Lung (tissue), 12 donors: Measurements from ENCODE around the gene CDH13. TPM values are rescaled to one million over a fixed set of nuclear protein-coding genes. Genes with fewer than 3 reads are reported as not detected.

ENCODE experiments used
- ATAC-seq: fragments of 200-7000 bp; cut with Tn5 transposase; one replicate; pipeline ENCODE4 v1.9.1; 2020; ENCODE audit warnings: moderate number of reproducible peaks; ENCODE audit not compliant: insufficient read depth, low FRiP score
- DNase-seq, 3 donors: peaks; one replicate each; pipeline ENCODE4 v3.0.0-alpha.2; 2013 to 2017
- H3K27ac ChIP-seq, 2 donors: one replicate each; pipeline ENCODE4 v1.5.1; 2013; ENCODE audit warnings: mild to moderate bottlenecking in 2 of 2, moderate library complexity in 2 of 2, control low read depth in 1 of 2, inconsistent platforms in 1 of 2, low read depth in 1 of 2, low read length in 1 of 2
- H3K27me3 ChIP-seq, 3 donors: one replicate each; pipeline ENCODE4 v1.5.1; 2013; ENCODE audit warnings: low read length in 2 of 3; ENCODE audit not compliant: control insufficient read depth in 3 of 3, insufficient read depth in 3 of 3
- H3K36me3 ChIP-seq, 4 donors: one replicate each; pipeline ENCODE4 v1.5.1; 2013; ENCODE audit warnings: low read length in 4 of 4, mild to moderate bottlenecking in 1 of 4, moderate library complexity in 1 of 4; ENCODE audit not compliant: control insufficient read depth in 4 of 4, insufficient read depth in 4 of 4
- H3K4me1 ChIP-seq, 5 donors: one replicate each; pipeline ENCODE4 v1.5.1; 2013; ENCODE audit warnings: low read length in 5 of 5, mild to moderate bottlenecking in 2 of 5, moderate library complexity in 1 of 5; ENCODE audit not compliant: control insufficient read depth in 5 of 5, insufficient read depth in 5 of 5
- H3K4me3 ChIP-seq: one replicate; pipeline ENCODE4 v1.5.1; 2013; ENCODE audit warnings: mild to moderate bottlenecking, control low read depth, moderate library complexity
- H3K9ac ChIP-seq, 2 donors: one replicate each; pipeline ENCODE4 v1.5.1; 2013; ENCODE audit warnings: low read length in 2 of 2, control low read depth in 1 of 2; ENCODE audit not compliant: insufficient read depth in 1 of 2
- H3K9me3 ChIP-seq, 4 donors: one replicate each; pipeline ENCODE4 v1.5.1; 2013; ENCODE audit warnings: low read length in 3 of 4, mild to moderate bottlenecking in 1 of 4, moderate library complexity in 1 of 4; ENCODE audit not compliant: control insufficient read depth in 4 of 4, insufficient read depth in 3 of 4
- CTCF ChIP-seq: IDR thresholded peaks from 2 replicates; pipeline ENCODE4 v1.5.1; 2012; ENCODE audit warnings: mild to moderate bottlenecking; ENCODE audit errors: control extremely low read depth, extremely low read depth
- WGBS, 2 donors: extraction: QIAGEN DNeasy Blood & Tissue Kit; methylation state at CpG; one replicate each; pipeline ENCODE4 v1.1.7; 2013; 5-methylcytosine and 5-hydroxymethylcytosine counted together
- polyA plus RNA-seq, 2 donors: library from polyadenylated mRNA; stranded (reverse); fragments of 200-250 nt; gene quantifications; one replicate each; pipeline ENCODE4 v1.2.1, GENCODE V29; 2013
- total RNA-seq, 2 donors: library from RNA; depleted of rRNA in 1 of 2; stranded (reverse); fragments of >200 nt in 1 of 2; gene quantifications; one replicate each; pipeline ENCODE4 v1.2.1, GENCODE V29; 2014 to 2021
- donor health status: control.
- donor health status: control.
- donor health status: Bipolar disorder and iron deficiency.
- donor health status: healthy.
- donor health status: DM: yes; HTN: yes; CAD: no.

Gene CDH13
- total and polyA plus RNA-seq, 4 donors: 2.1 to 12.3 (median 7.3) TPM

GRCh38 chr16:82583422-82583821 is 43.3 kb upstream of the CDH13 start:
- peaks cover 0 to 1% (median 0%) of the 10 kb centered on the region in 5 donors for H3K4me1 ChIP-seq
- H3K9me3 ChIP-seq: no peaks in the 10 kb centered on the region
- no peaks in the 10 kb centered on the region for H3K27me3 ChIP-seq
- H3K27ac ChIP-seq: no peak overlapping the region
- no peak overlapping the region for H3K9ac ChIP-seq
- H3K4me3 ChIP-seq: no peak overlapping the region
- DNase-seq: no peak
- H3K36me3 ChIP-seq: no peaks in the 10 kb centered on the region
- no peak for ATAC-seq
- WGBS, 2 donors: 75 to 83% methylated on average over 3 of the region's 3 CpGs
- TF ChIP-seq CTCF: no peak

- no peak overlapping the region for H3K9ac ChIP-seq
- no peak for DNase-seq
- no peaks in the 10 kb centered on the region for H3K27me3 ChIP-seq
- H3K36me3 ChIP-seq: no peaks in the 10 kb centered on the region
- no peak for ATAC-seq
- H3K4me3 ChIP-seq: no peak overlapping the region
- peak overlapping the region in 1 of 2 donors; percentile 77 for H3K27ac ChIP-seq
- no peaks in the 10 kb centered on the region for H3K9me3 ChIP-seq
- 79 to 84% methylated on average over 12 of the region's 12 CpGs for WGBS, 2 donors
- no peaks in the 10 kb centered on the region for H3K4me1 ChIP-seq
- TF ChIP-seq CTCF: no peak
Measured at GRCh38 chr16:82584553-82585152, 42.1 kb upstream of the CDH13 start.

GRCh38 chr16:82585675-82586074 is 41.1 kb upstream of the CDH13 start:
- no peak overlapping the region for H3K4me3 ChIP-seq
- H3K27me3 ChIP-seq: no peaks in the 10 kb centered on the region
- no peak overlapping the region for H3K27ac ChIP-seq
- H3K36me3 ChIP-seq: no peaks in the 10 kb centered on the region
- ATAC-seq (no peak), DNase-seq (no peak)
- no peak overlapping the region for H3K9ac ChIP-seq
- TF ChIP-seq CTCF: no peak
- no peaks in the 10 kb centered on the region for H3K4me1 ChIP-seq
- no peaks in the 10 kb centered on the region for H3K9me3 ChIP-seq
- WGBS, 2 donors: 76 to 83% methylated on average over 6 of the region's 6 CpGs

GRCh38 chr16:82586130-82586529 is 40.6 kb upstream of the CDH13 start:
- no peak overlapping the region for H3K4me3 ChIP-seq
- H3K27ac ChIP-seq: no peak overlapping the region
- ATAC-seq: no peak
- no peak for TF ChIP-seq CTCF
- DNase-seq: no peak
- no peaks in the 10 kb centered on the region for H3K9me3 ChIP-seq
- no peak overlapping the region for H3K9ac ChIP-seq
- H3K36me3 ChIP-seq: no peaks in the 10 kb centered on the region
- H3K27me3 ChIP-seq: no peaks in the 10 kb centered on the region
- no peaks in the 10 kb centered on the region for H3K4me1 ChIP-seq
